WTC11 (cell line): ENCODE measurements around the gene CSNK1E.

Source experiments
- AFF4 ChIP-seq: sonication (generic); formaldehyde crosslinking; IDR thresholded peaks from 2 replicates; pipeline ENCODE4 v1.8.1; 2023; ENCODE audit warnings: mild to moderate bottlenecking, missing genetic modification reagents, borderline replicate concordance
- CTCF ChIP-seq: fragments of 200-600 bp; IDR thresholded peaks from 2 replicates; pipeline ENCODE4 v1.8.0; 2022; ENCODE audit warnings: antibody characterized with exemption
- ESRRA ChIP-seq: sonication (generic); formaldehyde crosslinking; IDR thresholded peaks from 2 replicates; pipeline ENCODE4 v1.8.1; 2022; ENCODE audit warnings: mild to moderate bottlenecking, missing genetic modification reagents, borderline replicate concordance
- FOXP1 ChIP-seq: sonication (generic); formaldehyde crosslinking; IDR thresholded peaks from 2 replicates; pipeline ENCODE4 v1.8.0; 2022; ENCODE audit warnings: missing genetic modification reagents, mild to moderate bottlenecking, moderate library complexity, borderline replicate concordance
- MXD4 ChIP-seq: fragments of 250-450 bp; sonication (Bioruptor Pico); IDR thresholded peaks from 2 replicates; pipeline ENCODE4 v1.8.0; 2021; ENCODE audit warnings: mild to moderate bottlenecking, moderate library complexity, borderline replicate concordance
- NR3C1 ChIP-seq: sonication (generic); formaldehyde crosslinking; conservative IDR thresholded peaks from 2 replicates; pipeline ENCODE4 v1.8.1; 2023; ENCODE audit warnings: low read depth, mild to moderate bottlenecking, missing genetic modification reagents
- PRDM15 ChIP-seq: sonication (generic); formaldehyde crosslinking; IDR thresholded peaks from 2 replicates; pipeline ENCODE4 v1.8.0; 2022; ENCODE audit warnings: missing genetic modification reagents
- SP1 ChIP-seq: sonication (generic); formaldehyde crosslinking; conservative IDR thresholded peaks from 2 replicates; pipeline ENCODE4 v1.8.1; 2022; ENCODE audit warnings: missing genetic modification reagents
- USF2 ChIP-seq: sonication (generic); formaldehyde crosslinking; IDR thresholded peaks from 2 replicates; pipeline ENCODE4 v1.8.1; 2023; ENCODE audit warnings: mild to moderate bottlenecking, missing genetic modification reagents, moderate library complexity
- ZNF219 ChIP-seq: sonication (generic); formaldehyde crosslinking; IDR thresholded peaks from 2 replicates; pipeline ENCODE4 v1.8.0; 2023; ENCODE audit warnings: missing genetic modification reagents, mild to moderate bottlenecking, borderline replicate concordance

GRCh38 chr22:38260761-38261681, 56.2 kb downstream of the CSNK1E start:
- TF ChIP-seq CTCF (no peak), MXD4 (CRISPR knock-in tag) (no peak), SP1 (CRISPR knock-in tag) (no peak), ZNF219 (CRISPR knock-in tag) (no peak), AFF4 (CRISPR knock-in tag) (no peak), NR3C1 (CRISPR knock-in tag) (no peak), FOXP1 (CRISPR knock-in tag) (no peak), PRDM15 (CRISPR knock-in tag) (no peak), USF2 (CRISPR knock-in tag) (no peak), ESRRA (CRISPR knock-in tag) (no peak)
